ENCODE results near the gene RTN4RL1.

- TF ChIP-seq REST (IDR thresholded peaks at IDR 0.05; ENCODE audit: insufficient read depth in 1 of 2, low read depth in 2 of 2, low read length in 1 of 2) (no peak), TCF7L2 (IDR thresholded peaks at IDR 0.05; ENCODE audit: low read depth, low read length) (no peak), POLR2AphosphoS5 (IDR thresholded peaks at IDR 0.05; ENCODE audit: low read depth, low read length) (no peak), SIN3A (IDR thresholded peaks at IDR 0.05; ENCODE audit: borderline replicate concordance, insufficient read depth, low read depth, low read length) (no peak)
- TF ChIP-seq, protein P1, sequence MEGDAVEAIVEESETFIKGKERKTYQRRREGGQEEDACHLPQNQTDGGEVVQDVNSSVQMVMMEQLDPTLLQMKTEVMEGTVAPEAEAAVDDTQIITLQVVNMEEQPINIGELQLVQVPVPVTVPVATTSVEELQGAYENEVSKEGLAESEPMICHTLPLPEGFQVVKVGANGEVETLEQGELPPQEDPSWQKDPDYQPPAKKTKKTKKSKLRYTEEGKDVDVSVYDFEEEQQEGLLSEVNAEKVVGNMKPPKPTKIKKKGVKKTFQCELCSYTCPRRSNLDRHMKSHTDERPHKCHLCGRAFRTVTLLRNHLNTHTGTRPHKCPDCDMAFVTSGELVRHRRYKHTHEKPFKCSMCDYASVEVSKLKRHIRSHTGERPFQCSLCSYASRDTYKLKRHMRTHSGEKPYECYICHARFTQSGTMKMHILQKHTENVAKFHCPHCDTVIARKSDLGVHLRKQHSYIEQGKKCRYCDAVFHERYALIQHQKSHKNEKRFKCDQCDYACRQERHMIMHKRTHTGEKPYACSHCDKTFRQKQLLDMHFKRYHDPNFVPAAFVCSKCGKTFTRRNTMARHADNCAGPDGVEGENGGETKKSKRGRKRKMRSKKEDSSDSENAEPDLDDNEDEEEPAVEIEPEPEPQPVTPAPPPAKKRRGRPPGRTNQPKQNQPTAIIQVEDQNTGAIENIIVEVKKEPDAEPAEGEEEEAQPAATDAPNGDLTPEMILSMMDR (IDR thresholded peaks at IDR 0.05), result no peak
Measured at GRCh38 chr17:2024572-2025219, 438 bp downstream of the RTN4RL1 start.

Measured in Panc1 (cell line).